Measurements from ENCODE around the gene GIGYF2. TPM values are rescaled to one million over a fixed set of nuclear protein-coding genes. Genes with fewer than 3 reads are reported as not detected.

The GIGYF2 gene
- polyA plus RNA-seq, 1 experiment: 34.6 TPM

DNA sequence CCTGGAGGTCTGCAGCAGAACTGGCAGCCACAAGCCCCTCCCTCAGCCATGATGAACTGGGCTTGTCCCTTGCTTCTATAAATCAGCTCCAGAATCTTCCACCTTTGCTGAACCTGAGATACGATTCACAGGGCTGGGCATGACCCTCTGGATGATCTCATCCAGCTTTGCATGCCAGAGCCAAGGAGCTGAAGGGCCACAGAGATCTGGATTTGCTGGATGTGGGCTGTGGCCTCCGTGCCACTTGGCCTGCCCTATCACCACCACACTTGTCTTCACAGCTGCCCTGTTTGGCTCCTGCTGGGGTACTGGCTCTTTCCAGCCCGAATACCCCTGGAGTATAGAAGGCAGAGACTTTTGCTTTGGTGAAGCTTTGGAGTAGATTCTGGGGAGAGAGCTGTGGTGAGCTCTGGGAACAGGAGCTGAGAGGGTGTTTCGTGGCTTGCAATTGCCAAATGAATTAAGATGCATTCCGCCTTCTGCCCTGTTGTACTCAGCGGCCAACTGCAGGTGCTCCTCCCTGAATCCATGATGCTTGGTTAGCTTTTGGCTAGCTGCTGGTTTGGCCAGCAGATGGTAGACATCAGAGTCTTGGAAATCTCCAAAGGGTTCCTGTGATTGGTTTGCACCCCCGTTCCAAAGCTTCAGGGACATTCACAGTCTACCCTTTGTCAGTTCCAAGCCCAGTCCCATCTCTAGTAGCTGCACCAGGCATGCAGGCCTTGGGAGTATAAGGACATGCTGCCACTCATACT, 30.9 kb upstream of the GIGYF2 start:
- no peak overlapping the region for H3K27ac ChIP-seq (ENCODE audit: low read depth, low read length)
- CTCF ChIA-PET: interaction anchor here (1.1 kb wide), 1 partner anchor 9 kb away, joined by 3 read pairs; no protein-coding TSS in a partner anchor
- no peak for DNase-seq (ENCODE audit: low read depth, low spot score)
- H3K27me3 ChIP-seq (ENCODE audit: control insufficient read depth, insufficient read depth, low read length): peaks cover 4% of the 10 kb centered on the region
- POLR2A ChIA-PET: no interaction called here
- no peak overlapping the region for H3K4me3 ChIP-seq (ENCODE audit: low read depth, low read length)
- H3K9me3 ChIP-seq (ENCODE audit: control insufficient read depth, insufficient read depth, low read length): no peaks in the 10 kb centered on the region
- TF ChIP-seq CTCF (IDR thresholded peaks at IDR 0.05; ENCODE audit: low read depth, low read length): no peak

- CTCF ChIA-PET: no interaction called here
- Histone ChIP-seq H3K4me3 (ENCODE audit: low read depth, low read length) (no peak overlapping the region), H3K27ac (ENCODE audit: low read depth, low read length) (no peak overlapping the region), H3K9me3 (ENCODE audit: control insufficient read depth, insufficient read depth, low read length) (no peaks in the 10 kb centered on the region), H3K27me3 (ENCODE audit: control insufficient read depth, insufficient read depth, low read length) (peaks cover 7% of the 10 kb centered on the region)
- TF ChIP-seq CTCF (IDR thresholded peaks at IDR 0.05; ENCODE audit: low read depth, low read length): no peak
- POLR2A ChIA-PET: no interaction called here
- no peak for DNase-seq (ENCODE audit: low read depth, low spot score)
Observed at GRCh38 chr2:232667989-232668583, 29.0 kb upstream of the GIGYF2 start.

- ChIA-PET CTCF (no interaction called here), POLR2A (no interaction called here)
- TF ChIP-seq CTCF (IDR thresholded peaks at IDR 0.05; ENCODE audit: low read depth, low read length): peak; percentile 55
- no peaks in the 10 kb centered on the region for H3K9me3 ChIP-seq (ENCODE audit: control insufficient read depth, insufficient read depth, low read length)
- no peak overlapping the region for H3K27ac ChIP-seq (ENCODE audit: low read depth, low read length)
- peaks cover 9% of the 10 kb centered on the region for H3K27me3 ChIP-seq (ENCODE audit: control insufficient read depth, insufficient read depth, low read length)
- no peak overlapping the region for H3K4me3 ChIP-seq (ENCODE audit: low read depth, low read length)
- DNase-seq (ENCODE audit: low read depth, low spot score): no peak
Observed at GRCh38 chr2:232668805-232669444, 28.2 kb upstream of the GIGYF2 start.

- no peak for TF ChIP-seq CTCF (IDR thresholded peaks at IDR 0.05; ENCODE audit: low read depth, low read length)
- ChIA-PET CTCF (no interaction called here), POLR2A (no interaction called here)
Observed at GRCh38 chr2:232672588-232672987, 24.5 kb upstream of the GIGYF2 start.

GRCh38 chr2:232674491-232674890, 22.6 kb upstream of the GIGYF2 start:
- Histone ChIP-seq H3K27me3 (ENCODE audit: control insufficient read depth, insufficient read depth, low read length) (peaks cover 9% of the 10 kb centered on the region), H3K4me3 (ENCODE audit: low read depth, low read length) (no peak overlapping the region), H3K27ac (ENCODE audit: low read depth, low read length) (no peak overlapping the region), H3K9me3 (ENCODE audit: control insufficient read depth, insufficient read depth, low read length) (no peaks in the 10 kb centered on the region)
- ChIA-PET CTCF (no interaction called here), POLR2A (no interaction called here)
- no peak for DNase-seq (ENCODE audit: low read depth, low spot score)
- no peak for TF ChIP-seq CTCF (IDR thresholded peaks at IDR 0.05; ENCODE audit: low read depth, low read length)

More at GRCh38 chr2:232672588-232672987, 24.5 kb upstream of the GIGYF2 start:
- DNase-seq (ENCODE audit: low read depth, low spot score): no peak
- Histone ChIP-seq H3K27ac (ENCODE audit: low read depth, low read length) (no peak overlapping the region), H3K27me3 (ENCODE audit: control insufficient read depth, insufficient read depth, low read length) (peaks cover 9% of the 10 kb centered on the region), H3K9me3 (ENCODE audit: control insufficient read depth, insufficient read depth, low read length) (no peaks in the 10 kb centered on the region), H3K4me3 (ENCODE audit: low read depth, low read length) (no peak overlapping the region)

Measured in AG04450 (cell line).